Measurements from ENCODE around the gene MMAB. TPM values are rescaled to one million over a fixed set of nuclear protein-coding genes. Genes with fewer than 3 reads are reported as not detected.

Gene MMAB
- total RNA-seq, 1 experiment from 2014 or later: 34.9 TPM

DNA sequence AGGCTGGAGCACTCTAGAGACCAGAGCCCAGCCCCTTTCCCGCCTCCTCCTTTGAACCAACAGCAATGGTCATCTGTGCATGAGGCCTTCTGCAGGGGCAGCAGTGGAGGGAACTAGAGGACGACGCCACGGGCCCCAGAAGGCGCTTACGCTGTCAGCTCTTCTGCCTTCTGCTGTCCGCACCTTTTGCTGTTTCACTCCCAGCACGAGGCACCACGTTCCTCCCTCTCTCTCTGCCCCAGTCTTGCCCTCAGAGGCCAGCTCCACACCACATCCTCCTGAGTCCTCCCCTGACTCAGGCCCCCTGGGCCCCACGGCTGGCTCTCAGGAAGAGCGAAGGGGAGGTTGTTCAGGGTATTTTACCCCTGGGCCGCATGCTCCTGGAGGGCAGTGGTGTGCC lies 15.5 kb downstream of the MMAB start:
- POLR2A ChIA-PET: no interaction called here
- Histone ChIP-seq H3K9ac (ENCODE audit: low read length) (no peak overlapping the region), H3K79me2 (ENCODE audit: insufficient read depth, low read length) (no peaks in the 10 kb centered on the region), H3K4me3 (replicated peaks in 1 of 2; ENCODE audit: low read depth in 1 of 2, low read length in 2 of 2) (no peak overlapping the region), H3K36me3 (ENCODE audit: control insufficient read depth in 1 of 2, insufficient read depth in 2 of 2, low read length in 2 of 2) (no peaks in the 10 kb centered on the region), H3K27ac (ENCODE audit: low read depth, low read length) (no peak overlapping the region), H3K9me2 (ENCODE audit: insufficient read depth) (no peaks in the 10 kb centered on the region), H3K4me1 (ENCODE audit: control insufficient read depth in 1 of 2, insufficient read depth in 2 of 2, low read length in 2 of 2) (no peaks in the 10 kb centered on the region), H4K20me1 (ENCODE audit: insufficient read depth) (no peaks in the 10 kb centered on the region), H2AFZ (ENCODE audit: low read depth, low read length, poor library complexity, severe bottlenecking) (no peak overlapping the region), H3K4me2 (ENCODE audit: low read length) (no peak overlapping the region), H3K27me3 (ENCODE audit: insufficient read depth, low read length) (0 out of 2 replicates have a peak, but pooled peaks cover 6% of the 10 kb centered on the region), H3K9me3 (ENCODE audit: control insufficient read depth in 1 of 2, insufficient read depth in 1 of 2, low read depth in 1 of 2, low read length in 2 of 2) (no peaks in the 10 kb centered on the region)
- no peak for TF ChIP-seq POLR2AphosphoS5 (IDR thresholded peaks at IDR 0.05; ENCODE audit: low read depth, low read length)
- TF ChIP-seq, protein P1, sequence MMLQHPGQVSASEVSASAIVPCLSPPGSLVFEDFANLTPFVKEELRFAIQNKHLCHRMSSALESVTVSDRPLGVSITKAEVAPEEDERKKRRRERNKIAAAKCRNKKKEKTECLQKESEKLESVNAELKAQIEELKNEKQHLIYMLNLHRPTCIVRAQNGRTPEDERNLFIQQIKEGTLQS (IDR thresholded peaks at IDR 0.05): no peak
- no peak for TF ChIP-seq EZH2 (IDR thresholded peaks at IDR 0.05)
- no peak for TF ChIP-seq ZFX (IDR thresholded peaks at IDR 0.05)
- no peak for TF ChIP-seq REST (IDR thresholded peaks at IDR 0.05; ENCODE audit: low read depth)
- TF ChIP-seq POLR2A (IDR thresholded peaks at IDR 0.05; ENCODE audit: borderline replicate concordance, extremely low read depth, insufficient read depth, insufficient read length): no peak
- TF ChIP-seq SRF (IDR thresholded peaks at IDR 0.05; ENCODE audit: low read depth): no peak
- TF ChIP-seq ZBTB33 (IDR thresholded peaks at IDR 0.05; ENCODE audit: extremely low read depth, insufficient replicate concordance, low read length): no peak
- no peak for TF ChIP-seq EZH2phosphoT487 (IDR thresholded peaks at IDR 0.05; ENCODE audit: borderline replicate concordance)
- DNase-seq (ENCODE audit: low read depth, low spot score) (no peak), ATAC-seq (no peak)
- RAD21 ChIA-PET (ENCODE audit: low non-redundant PET in 1 of 2, low total read pairs in 2 of 2, uncharacterized antibody in 2 of 2, unreplicated experiment in 2 of 2): no interaction called here
- CTCF ChIA-PET: no interaction called here
- BruUV-seq (replicated peaks): no TSS peak
- intact Hi-C loops (cut with micrococcal nuclease): no loop called here
